Kidney glomerular epithelial cell (primary cell): Measurements from ENCODE around the gene EPG5.
"Not testable (repeated sequence)": the region's sequence is repeated elsewhere in the genome, so short reads cannot be mapped to it uniquely, and the experiment has no call there.

Source experiments
- DNase-seq: peaks from one replicate; lab custom pipeline; 2025; lab: John Stamatoyannopoulos, UW

EPG5 gene

GRCh38 chr18:45837283-45838070, 129.7 kb downstream of the EPG5 start:
- no peak for DNase-seq

- no peak for DNase-seq
Measured at GRCh38 chr18:45836242-45837205, 130.6 kb downstream of the EPG5 start.

- DNase-seq = no peak
Measured at GRCh38 chr18:45835057-45835636, 132.0 kb downstream of the EPG5 start.

- DNase-seq = no peak
Measured at GRCh38 chr18:45834306-45834705, 132.8 kb downstream of the EPG5 start.

GRCh38 chr18:45833846-45834245, 133.3 kb downstream of the EPG5 start:
- no peak for DNase-seq

- DNase-seq = no peak
Measured at GRCh38 chr18:45830917-45831316, 136.2 kb downstream of the EPG5 start.

- no peak for DNase-seq
Measured at GRCh38 chr18:45829855-45830254, 137.3 kb downstream of the EPG5 start.

- DNase-seq = no peak
Measured at GRCh38 chr18:45828917-45829811, 138.0 kb downstream of the EPG5 start.

GRCh38 chr18:45826716-45827115, 140.4 kb downstream of the EPG5 start:
- DNase-seq = not testable (repeated sequence)

- DNase-seq = no peak
Measured at GRCh38 chr18:45826084-45826483, 141.0 kb downstream of the EPG5 start.

GRCh38 chr18:45825258-45826044, 141.7 kb downstream of the EPG5 start, which contains the start of gene SIGLEC15:
TSS of gene SIGLEC15 (plus strand) at chr18:45825675. CDS start at chr18:45825729, 54 bp downstream.
- DNase-seq = peak; percentile 56

- DNase-seq = no peak
Measured at GRCh38 chr18:45821711-45822110, 145.4 kb downstream of the EPG5 start.

GRCh38 chr18:45821026-45821425, 146.1 kb downstream of the EPG5 start:
- no peak for DNase-seq

GRCh38 chr18:45820106-45820745, 146.9 kb downstream of the EPG5 start:
- DNase-seq = no peak

- not testable (repeated sequence) for DNase-seq
Measured at GRCh38 chr18:45818765-45819164, 148.4 kb downstream of the EPG5 start.

- DNase-seq = no peak
Measured at GRCh38 chr18:45817543-45817942, 149.6 kb downstream of the EPG5 start.

GRCh38 chr18:45814733-45815132, 152.4 kb downstream of the EPG5 start:
- not testable (repeated sequence) for DNase-seq

- DNase-seq = not testable (repeated sequence)
Measured at GRCh38 chr18:45807144-45807543, 160.0 kb downstream of the EPG5 start.

GRCh38 chr18:45806226-45806625, 160.9 kb downstream of the EPG5 start:
- DNase-seq = no peak

- no peak for DNase-seq
Measured at GRCh38 chr18:45805551-45805950, 161.6 kb downstream of the EPG5 start.
